ENCODE results near the gene CD300LF.
A peak's percentile ranks its signal among the peaks of the same experiment; 100 is the strongest.

Gene CD300LF

DNA sequence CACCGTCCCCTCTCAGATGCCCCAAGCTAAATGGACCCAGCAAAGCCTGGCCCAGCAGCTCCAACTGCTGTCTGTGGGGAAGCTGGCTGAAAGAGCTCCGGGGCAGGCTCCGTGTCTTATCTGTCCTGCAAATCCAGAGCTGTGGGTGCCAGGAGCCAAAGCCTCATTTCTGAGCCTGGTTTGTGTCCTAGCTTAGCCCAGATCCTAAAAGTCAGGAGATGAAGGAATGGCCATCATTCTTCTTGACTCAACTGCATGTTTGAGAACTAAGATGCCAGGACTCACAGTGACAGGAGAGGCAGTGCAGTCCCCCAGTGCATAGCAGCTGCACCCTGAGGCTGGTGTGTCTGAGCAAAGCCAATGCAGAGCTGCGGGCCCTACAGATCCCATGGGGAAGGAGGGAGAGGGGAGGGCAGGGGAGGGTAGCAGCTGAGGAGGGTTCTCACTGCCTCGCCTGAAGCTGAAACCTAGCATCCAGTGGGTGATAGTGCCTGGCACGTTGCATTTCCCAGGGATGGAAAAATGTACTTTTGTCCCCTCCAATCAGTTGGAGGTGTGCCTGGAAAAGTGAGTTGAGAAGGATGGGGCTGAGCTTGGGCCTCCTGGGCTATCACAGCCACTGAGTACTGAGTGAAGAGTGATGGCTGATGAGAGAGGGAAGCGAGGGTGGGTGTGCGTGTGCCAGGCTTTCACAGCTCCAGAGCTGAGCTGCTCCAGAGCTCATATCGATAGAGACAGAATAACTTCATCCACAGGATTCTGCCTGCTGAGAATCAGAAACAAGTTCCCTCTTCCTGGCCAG, 64.7 kb downstream of the CD300LF start:
- Histone ChIP-seq H3K27me3 (ENCODE audit: insufficient read depth, low read length, poor library complexity, severe bottlenecking) (peaks cover 5% of the 10 kb centered on the region), H2AFZ (ENCODE audit: low read length) (no peak overlapping the region)

DNA sequence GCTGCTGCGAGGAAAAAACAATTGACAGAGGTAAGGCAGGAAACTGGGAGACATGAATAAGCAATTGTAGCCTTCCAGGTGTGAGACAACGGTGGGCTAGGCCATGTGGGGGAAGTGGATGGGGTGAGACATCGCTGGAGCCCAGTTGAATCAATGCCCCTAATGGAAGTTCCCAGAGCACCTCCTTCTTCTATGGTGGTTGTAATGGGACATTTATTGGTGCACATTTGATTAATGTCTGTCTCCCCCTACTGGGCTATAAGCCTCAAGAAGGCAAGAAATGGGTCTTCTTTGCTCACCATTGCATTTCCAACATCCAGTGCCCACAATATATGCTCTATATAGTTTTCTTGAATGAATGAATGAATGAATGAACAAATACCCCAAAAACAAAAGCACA, 66.5 kb downstream of the CD300LF start:
- Histone ChIP-seq H3K27me3 (ENCODE audit: insufficient read depth, low read length, poor library complexity, severe bottlenecking) (peaks cover under 1% of the 10 kb centered on the region), H3K9ac (ENCODE audit: low read depth, low read length, poor library complexity, severe bottlenecking) (no peak overlapping the region), H2AFZ (ENCODE audit: low read length) (no peak overlapping the region), H3K4me3 (ENCODE audit: low read length, poor library complexity, severe bottlenecking) (no peak overlapping the region), H3K79me2 (ENCODE audit: insufficient read depth, low read length) (no peaks in the 10 kb centered on the region), H3K9me3 (ENCODE audit: insufficient read depth, low read depth, low read length) (no peaks in the 10 kb centered on the region), H4K20me1 (ENCODE audit: insufficient read depth, low read length, poor library complexity, severe bottlenecking) (no peaks in the 10 kb centered on the region), H3K4me1 (ENCODE audit: insufficient read depth, low read length, poor library complexity, severe bottlenecking) (peaks cover 1% of the 10 kb centered on the region), H3K36me3 (ENCODE audit: insufficient read depth, low read length) (no peaks in the 10 kb centered on the region), H3K4me2 (ENCODE audit: low read depth, low read length, poor library complexity, severe bottlenecking) (no peak overlapping the region), H3F3A (ENCODE audit: low read depth) (no peaks in the 10 kb centered on the region), H3K9me2 (replicated peaks; ENCODE audit: low read depth, low read length) (no peaks in the 10 kb centered on the region)
- TF ChIP-seq EZH2phosphoT487 (IDR thresholded peaks at IDR 0.05; ENCODE audit: borderline replicate concordance), result no peak
- TF ChIP-seq, protein P1, sequence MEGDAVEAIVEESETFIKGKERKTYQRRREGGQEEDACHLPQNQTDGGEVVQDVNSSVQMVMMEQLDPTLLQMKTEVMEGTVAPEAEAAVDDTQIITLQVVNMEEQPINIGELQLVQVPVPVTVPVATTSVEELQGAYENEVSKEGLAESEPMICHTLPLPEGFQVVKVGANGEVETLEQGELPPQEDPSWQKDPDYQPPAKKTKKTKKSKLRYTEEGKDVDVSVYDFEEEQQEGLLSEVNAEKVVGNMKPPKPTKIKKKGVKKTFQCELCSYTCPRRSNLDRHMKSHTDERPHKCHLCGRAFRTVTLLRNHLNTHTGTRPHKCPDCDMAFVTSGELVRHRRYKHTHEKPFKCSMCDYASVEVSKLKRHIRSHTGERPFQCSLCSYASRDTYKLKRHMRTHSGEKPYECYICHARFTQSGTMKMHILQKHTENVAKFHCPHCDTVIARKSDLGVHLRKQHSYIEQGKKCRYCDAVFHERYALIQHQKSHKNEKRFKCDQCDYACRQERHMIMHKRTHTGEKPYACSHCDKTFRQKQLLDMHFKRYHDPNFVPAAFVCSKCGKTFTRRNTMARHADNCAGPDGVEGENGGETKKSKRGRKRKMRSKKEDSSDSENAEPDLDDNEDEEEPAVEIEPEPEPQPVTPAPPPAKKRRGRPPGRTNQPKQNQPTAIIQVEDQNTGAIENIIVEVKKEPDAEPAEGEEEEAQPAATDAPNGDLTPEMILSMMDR (conservative IDR thresholded peaks at IDR 0.05; ENCODE audit: low read length), result peak; percentile 76

More for the DNA sequence above, 64.7 kb downstream of the CD300LF start:
- no peaks in the 10 kb centered on the region for H3K9me2 ChIP-seq (replicated peaks; ENCODE audit: low read depth, low read length)
- no peak overlapping the region for H3K4me2 ChIP-seq (ENCODE audit: low read depth, low read length, poor library complexity, severe bottlenecking)
- no peaks in the 10 kb centered on the region for H3K9me3 ChIP-seq (ENCODE audit: insufficient read depth, low read depth, low read length)
- H4K20me1 ChIP-seq (ENCODE audit: insufficient read depth, low read length, poor library complexity, severe bottlenecking), result no peaks in the 10 kb centered on the region
- no peak overlapping the region for H3K4me3 ChIP-seq (ENCODE audit: low read length, poor library complexity, severe bottlenecking)
- no peaks in the 10 kb centered on the region for H3F3A ChIP-seq (ENCODE audit: low read depth)
- H3K4me1 ChIP-seq (ENCODE audit: insufficient read depth, low read length, poor library complexity, severe bottlenecking), result no peaks in the 10 kb centered on the region
- H3K36me3 ChIP-seq (ENCODE audit: insufficient read depth, low read length), result no peaks in the 10 kb centered on the region
- TF ChIP-seq, protein P1 (conservative IDR thresholded peaks at IDR 0.05; ENCODE audit: low read length), result no peak
- no peak for TF ChIP-seq EZH2phosphoT487 (IDR thresholded peaks at IDR 0.05; ENCODE audit: borderline replicate concordance)
- H3K9ac ChIP-seq (ENCODE audit: low read depth, low read length, poor library complexity, severe bottlenecking), result no peak overlapping the region
- no peaks in the 10 kb centered on the region for H3K79me2 ChIP-seq (ENCODE audit: insufficient read depth, low read length)

DNA sequence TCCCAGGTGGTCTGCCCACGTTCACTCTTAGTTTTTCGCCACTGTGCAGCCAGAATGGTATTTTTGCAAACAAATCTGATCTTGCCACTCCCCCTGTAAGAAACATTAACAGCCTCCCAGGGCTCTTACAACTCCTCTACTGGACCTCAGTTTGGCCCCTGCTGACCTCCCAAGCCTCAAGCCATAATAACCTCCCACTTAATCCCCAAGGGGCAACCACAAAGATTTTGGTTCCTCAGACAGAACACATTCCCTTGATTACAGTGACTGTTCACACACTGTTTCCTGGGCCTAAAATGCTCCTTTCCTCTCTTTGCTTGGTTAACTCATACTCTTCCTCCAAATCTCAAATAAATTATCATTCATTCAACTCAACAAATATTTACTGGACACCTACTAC, 67.7 kb downstream of the CD300LF start:
- H3K9me2 ChIP-seq (replicated peaks; ENCODE audit: low read depth, low read length), result no peaks in the 10 kb centered on the region
- no peak overlapping the region for H3K9ac ChIP-seq (ENCODE audit: low read depth, low read length, poor library complexity, severe bottlenecking)
- TF ChIP-seq, protein P1 (conservative IDR thresholded peaks at IDR 0.05; ENCODE audit: low read length), result no peak
- TF ChIP-seq EZH2phosphoT487 (IDR thresholded peaks at IDR 0.05; ENCODE audit: borderline replicate concordance), result no peak
- H3K4me1 ChIP-seq (ENCODE audit: insufficient read depth, low read length, poor library complexity, severe bottlenecking), result peaks cover 14% of the 10 kb centered on the region
- H3K79me2 ChIP-seq (ENCODE audit: insufficient read depth, low read length), result no peaks in the 10 kb centered on the region
- H3K27me3 ChIP-seq (ENCODE audit: insufficient read depth, low read length, poor library complexity, severe bottlenecking), result no peaks in the 10 kb centered on the region
- H3F3A ChIP-seq (ENCODE audit: low read depth), result no peaks in the 10 kb centered on the region
- H4K20me1 ChIP-seq (ENCODE audit: insufficient read depth, low read length, poor library complexity, severe bottlenecking), result no peaks in the 10 kb centered on the region
- H3K9me3 ChIP-seq (ENCODE audit: insufficient read depth, low read depth, low read length), result no peaks in the 10 kb centered on the region
- H3K4me3 ChIP-seq (ENCODE audit: low read length, poor library complexity, severe bottlenecking), result no peak overlapping the region
- H3K36me3 ChIP-seq (ENCODE audit: insufficient read depth, low read length), result no peaks in the 10 kb centered on the region
- H2AFZ ChIP-seq (ENCODE audit: low read length), result no peak overlapping the region
- no peak overlapping the region for H3K4me2 ChIP-seq (ENCODE audit: low read depth, low read length, poor library complexity, severe bottlenecking)
